Stimulated activated CD4-positive, alpha-beta T cell treated with anti-CD3 and anti-CD28 coated beads, TNF-alpha, amount 100 ng/mL, for 48 hours (primary cell): ENCODE data around the gene CACNA2D1.

ENCODE experiments used
- DNase-seq, 3 donors: peaks; one replicate each; pipeline ENCODE4 v3.0.0-alpha.2; 2020; ENCODE audit warnings: low read depth in 3 of 3

Gene CACNA2D1

GRCh38 chr7:81986723-81987470 lies 456.7 kb downstream of the CACNA2D1 start:
- DNase-seq: no peak

GRCh38 chr7:81983406-81983805 lies 460.2 kb downstream of the CACNA2D1 start:
- no peak for DNase-seq

GRCh38 chr7:81973117-81973516 lies 470.5 kb downstream of the CACNA2D1 start:
- DNase-seq: no peak

GRCh38 chr7:81960026-81960425 lies 483.6 kb downstream of the CACNA2D1 start:
- DNase-seq: no peak

GRCh38 chr7:81957517-81957916 lies 486.1 kb downstream of the CACNA2D1 start:
- DNase-seq: no peak

GRCh38 chr7:81956520-81956919 lies 487.1 kb downstream of the CACNA2D1 start:
- no peak for DNase-seq

GRCh38 chr7:81949306-81949705 lies 494.3 kb downstream of the CACNA2D1 start:
- DNase-seq: no peak

GRCh38 chr7:81944058-81944457 lies 499.5 kb downstream of the CACNA2D1 start:
- no peak for DNase-seq

GRCh38 chr7:81937091-81937490 lies 506.5 kb downstream of the CACNA2D1 start:
- no peak for DNase-seq

- no peak for DNase-seq
These were observed 508.8 kb downstream of the CACNA2D1 start for GRCh38 chr7:81934596-81935301.

GRCh38 chr7:81932936-81933335 lies 510.6 kb downstream of the CACNA2D1 start:
- no peak for DNase-seq

- no peak for DNase-seq
These were observed 514.2 kb downstream of the CACNA2D1 start for GRCh38 chr7:81929386-81929785.

- no peak for DNase-seq
These were observed 517.4 kb downstream of the CACNA2D1 start for GRCh38 chr7:81926154-81926553.

GRCh38 chr7:81925530-81925929 lies 518.0 kb downstream of the CACNA2D1 start:
- no peak for DNase-seq

- no peak for DNase-seq
These were observed 519.1 kb downstream of the CACNA2D1 start for GRCh38 chr7:81924494-81924893.

- no peak for DNase-seq
These were observed 524.1 kb downstream of the CACNA2D1 start for GRCh38 chr7:81919494-81919893.

GRCh38 chr7:81908220-81908619 lies 535.4 kb downstream of the CACNA2D1 start:
- no peak for DNase-seq

- no peak for DNase-seq
These were observed 540.5 kb downstream of the CACNA2D1 start for GRCh38 chr7:81903115-81903514.

GRCh38 chr7:81902536-81902935 lies 541.0 kb downstream of the CACNA2D1 start:
- no peak for DNase-seq
